HG02623 (cell line): ENCODE results near the gene CSK.

Experiments
- ATAC-seq: cut with Tn5 transposase; IDR thresholded peaks from one replicate; pipeline ENCODE4 v1.9.1; 2021; ENCODE audit warnings: moderate library complexity; ENCODE audit not compliant: unreplicated experiment

The CSK gene

GRCh38 chr15:74822233-74822632 is 40.4 kb downstream of the CSK start:
- no peak for ATAC-seq

DNA sequence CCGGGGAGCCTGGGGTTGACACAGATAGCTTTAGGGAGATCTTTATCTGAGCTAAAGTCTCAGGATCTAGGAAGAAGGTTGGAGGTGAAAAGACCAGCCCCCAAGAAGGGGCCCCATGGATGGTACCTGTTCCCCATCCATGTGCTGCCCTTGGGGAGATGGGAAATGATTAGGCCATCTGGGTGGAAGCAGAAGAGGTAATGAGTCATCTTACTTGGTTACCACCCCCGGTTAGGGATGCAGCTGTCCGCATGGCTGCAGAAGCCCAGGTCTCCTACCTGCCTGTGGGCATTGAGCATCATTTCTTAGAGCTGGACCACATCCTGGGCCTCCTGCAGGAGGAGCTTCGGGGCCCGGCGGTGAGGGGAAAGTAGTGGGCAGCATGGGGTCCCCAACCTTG is 41.4 kb downstream of the CSK start:
- no peak for ATAC-seq

DNA sequence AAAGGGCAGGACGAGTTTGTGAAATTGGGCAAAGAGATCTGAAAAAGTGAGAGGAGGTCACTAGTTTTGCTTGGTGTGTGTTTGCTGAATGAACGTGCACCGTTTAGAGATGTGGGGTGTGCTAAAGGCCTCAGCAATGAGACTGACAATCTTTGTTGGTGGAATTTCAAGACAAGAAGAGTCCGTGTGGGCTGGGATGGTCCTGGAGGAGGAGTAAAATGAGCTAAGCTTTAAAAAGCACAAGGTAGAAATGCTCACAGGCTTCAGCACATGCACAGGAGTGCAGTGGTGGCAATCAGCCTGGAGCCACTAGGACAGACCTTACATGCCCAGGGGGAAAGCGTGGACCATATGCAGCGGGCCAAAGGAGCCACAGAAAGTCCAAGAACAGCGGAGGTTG is 43.1 kb downstream of the CSK start:
- ATAC-seq, result no peak

DNA sequence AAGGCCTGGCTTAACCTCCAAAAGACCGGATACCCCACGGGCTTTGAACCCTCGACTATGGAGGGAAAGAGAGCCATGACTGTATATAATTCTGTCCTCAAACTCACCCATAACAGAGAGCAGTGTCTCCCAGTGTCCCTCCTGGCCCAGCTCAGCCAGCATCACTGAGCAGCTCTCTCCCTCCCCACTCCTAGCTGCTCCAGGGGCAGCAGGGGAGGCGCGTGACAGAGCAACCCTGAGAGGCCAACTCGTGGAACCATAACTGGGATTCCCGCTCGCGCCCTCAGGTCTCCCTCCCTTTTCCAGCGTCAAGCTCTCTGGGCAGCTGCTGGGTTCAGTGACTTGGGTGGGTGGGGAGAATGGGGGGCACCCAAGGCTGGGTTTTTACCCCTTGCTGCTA is 44.0 kb downstream of the CSK start:
- ATAC-seq, result no peak

- ATAC-seq, result no peak
These were observed 44.5 kb downstream of the CSK start, which contains the start of gene CPLX3 for GRCh38 chr15:74826364-74826819. Gene CPLX3 (plus strand): TSS chr15:74826627. CDS start chr15:74826704, 77 bp downstream.

GRCh38 chr15:74826921-74827320 is 45.0 kb downstream of the CSK start:
- ATAC-seq, result no peak

- no peak for ATAC-seq
These were observed 45.7 kb downstream of the CSK start for GRCh38 chr15:74827614-74828013.

- ATAC-seq, result no peak
These were observed 47.0 kb downstream of the CSK start for GRCh38 chr15:74828835-74829234.

DNA sequence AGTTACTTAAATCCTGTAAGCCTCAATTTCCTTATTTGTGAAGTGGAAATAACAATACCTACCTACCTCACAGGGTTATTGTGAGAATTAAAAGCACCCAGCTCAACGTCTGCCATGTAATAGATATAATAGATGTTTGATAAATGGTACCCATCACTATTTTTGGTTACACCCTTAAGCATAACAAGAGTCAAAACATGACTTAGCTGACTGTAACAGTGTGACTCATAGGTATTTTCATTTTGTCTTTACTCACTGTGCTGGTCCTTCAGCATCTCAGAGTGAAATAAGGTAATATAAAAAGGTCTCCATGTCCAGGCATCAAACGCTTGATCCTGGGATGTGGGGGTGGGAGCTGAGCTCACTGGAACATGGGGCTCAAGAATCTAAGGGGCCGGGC is 47.6 kb downstream of the CSK start:
- no peak for ATAC-seq

GRCh38 chr15:74829991-74830390 is 48.1 kb downstream of the CSK start:
- no peak for ATAC-seq

- no peak for ATAC-seq
These were observed 49.0 kb downstream of the CSK start for GRCh38 chr15:74830868-74831267.

DNA sequence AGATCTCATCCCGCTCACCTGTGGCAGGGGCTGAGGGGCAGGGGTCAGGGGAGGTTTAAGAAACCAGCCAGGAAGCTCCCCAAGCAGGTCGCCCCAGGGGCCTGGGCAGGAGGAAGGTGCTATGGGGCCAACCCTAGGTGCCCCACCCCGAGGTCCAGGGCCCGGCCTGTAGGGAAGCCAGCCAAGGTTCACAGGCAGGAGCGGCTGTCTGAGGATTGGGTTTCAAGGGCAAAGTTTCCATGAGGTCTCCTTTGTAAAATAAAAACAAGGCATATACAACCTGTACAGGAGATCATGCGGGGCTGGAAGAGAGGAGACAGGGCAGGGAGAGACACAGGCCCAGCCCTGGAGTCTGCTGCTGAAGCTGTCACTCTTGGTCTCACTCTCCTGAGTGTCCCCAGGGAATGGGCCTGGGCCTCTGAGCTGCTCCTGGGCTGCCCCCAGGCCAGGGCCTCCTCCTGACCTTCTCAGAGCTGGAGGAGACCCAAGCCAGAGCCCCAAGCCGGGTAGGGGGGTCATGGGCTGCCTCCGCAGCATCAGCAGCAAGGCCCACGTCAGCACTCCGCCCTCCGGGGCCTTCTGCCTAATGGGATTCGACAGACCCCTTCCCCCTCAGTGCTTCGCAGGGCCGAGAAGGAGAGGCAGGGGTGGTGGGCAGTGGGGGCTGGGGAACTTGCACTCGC is 50.1 kb downstream of the CSK start:
- no peak for ATAC-seq

- no peak for ATAC-seq
These were observed 50.9 kb downstream of the CSK start for GRCh38 chr15:74832826-74833225.

- ATAC-seq, result no peak
These were observed 51.7 kb downstream of the CSK start for GRCh38 chr15:74833376-74834107.

- no peak for ATAC-seq
These were observed 53.5 kb downstream of the CSK start for GRCh38 chr15:74835312-74835823.

DNA sequence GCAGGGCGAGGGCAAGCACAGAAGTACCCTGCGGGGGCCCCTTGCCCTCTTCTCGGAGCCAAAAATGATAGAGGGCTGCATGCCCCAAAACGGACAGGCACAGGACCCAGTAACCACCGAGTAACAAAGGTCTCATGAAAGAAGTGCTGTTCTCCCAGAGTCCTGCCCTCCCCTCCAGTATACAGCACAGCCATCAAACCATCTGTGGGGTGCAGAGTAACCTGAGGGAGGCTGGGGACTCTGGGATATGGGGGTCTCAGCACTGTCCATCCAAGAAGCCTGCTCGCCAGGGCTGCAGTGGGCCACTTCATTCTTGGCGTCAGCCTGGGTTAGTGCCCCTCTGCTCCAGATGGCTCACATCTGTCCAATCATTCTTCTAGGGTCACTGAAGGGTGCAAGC is 55.0 kb downstream of the CSK start:
- no peak for ATAC-seq

DNA sequence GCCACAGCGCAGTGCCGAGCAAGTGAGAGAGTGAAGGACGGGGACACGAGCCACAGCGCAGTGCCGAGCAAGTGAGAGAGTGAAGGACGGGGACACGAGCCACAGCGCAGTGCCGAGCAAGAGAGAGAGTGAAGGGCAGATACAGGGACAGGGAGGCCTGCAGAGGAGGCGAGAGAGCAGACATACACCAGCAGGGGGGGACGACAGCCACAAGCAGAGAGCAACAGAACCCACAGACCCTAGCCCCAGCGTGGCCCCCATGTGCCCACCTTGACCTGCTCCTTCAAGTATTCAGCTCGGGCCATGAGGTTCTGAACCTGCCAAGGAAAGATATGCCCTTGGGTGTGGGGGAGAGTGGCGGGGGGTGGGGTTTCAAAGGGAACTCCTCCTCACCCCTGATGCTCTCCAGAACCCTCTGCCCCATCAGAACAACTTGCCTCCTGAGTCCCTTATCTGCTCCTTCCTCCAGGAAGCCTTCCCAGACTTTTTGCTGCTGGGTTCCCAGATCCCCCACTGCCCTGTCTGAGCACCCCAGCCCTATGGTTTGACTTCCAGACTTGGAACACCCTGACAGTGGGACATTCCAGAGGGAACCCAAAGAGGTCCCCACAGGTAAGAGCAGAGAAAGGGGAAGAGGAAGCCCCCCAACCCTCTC is 55.7 kb downstream of the CSK start:
- no peak for ATAC-seq

DNA sequence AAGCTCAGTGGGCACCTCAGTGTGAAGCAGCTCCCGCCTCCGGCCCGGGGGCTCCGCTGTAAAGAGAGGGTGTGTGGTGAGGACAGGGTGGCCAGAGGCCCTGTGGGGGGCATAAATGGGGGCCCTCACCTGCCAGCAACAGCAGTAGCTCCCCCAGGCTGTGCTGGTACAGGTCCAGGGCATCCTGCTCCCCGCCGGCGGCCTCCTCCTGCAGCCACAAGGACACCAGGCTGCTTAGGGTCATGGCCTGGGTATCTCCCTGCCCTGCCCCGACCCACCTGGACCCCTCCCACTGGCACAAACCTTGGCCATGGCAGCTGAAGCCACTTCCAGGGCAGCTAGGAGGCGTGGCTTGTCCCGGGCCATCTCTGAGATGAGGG is 56.2 kb downstream of the CSK start:
- ATAC-seq, result no peak

GRCh38 chr15:74838746-74839525 is 57.1 kb downstream of the CSK start:
- ATAC-seq, result no peak

- ATAC-seq, result no peak
These were observed 57.9 kb downstream of the CSK start for GRCh38 chr15:74839526-74840395.
